Mesendoderm (in vitro differentiated cells): ENCODE results near the gene LY86.
"Not testable (repeated sequence)": the region's sequence is repeated elsewhere in the genome, so short reads cannot be mapped to it uniquely, and the experiment has no call there.

Experiments used
- DNase-seq: peaks from one replicate; pipeline ENCODE4 v3.0.0; 2013
- H2AK5ac ChIP-seq: 2 replicates; pipeline ENCODE4 v1.6.1; 2013; ENCODE audit warnings: low read length, inconsistent platforms
- H2BK120ac ChIP-seq: 2 replicates; pipeline ENCODE4 v1.6.1; 2013; ENCODE audit warnings: low read depth, mild to moderate bottlenecking, low read length, moderate library complexity, mixed read lengths
- H2BK15ac ChIP-seq: replicated peaks from 2 replicates; pipeline ENCODE4 v1.6.1; 2013; ENCODE audit warnings: low read depth, mild to moderate bottlenecking, moderate library complexity
- H2BK5ac ChIP-seq: 2 replicates; pipeline ENCODE4 v1.6.1; 2013; ENCODE audit warnings: low read length, inconsistent platforms
- H3K18ac ChIP-seq: 2 replicates; pipeline ENCODE4 v1.6.1; 2013; ENCODE audit warnings: mild to moderate bottlenecking, low read length, mixed read lengths
- H3K23ac ChIP-seq: one replicate; pipeline ENCODE4 v1.6.1; 2013; ENCODE audit warnings: low read length
- H3K27ac ChIP-seq: 2 replicates; pipeline ENCODE4 v1.5.1; 2013; ENCODE audit warnings: low read depth, mild to moderate bottlenecking, inconsistent platforms, low read length, moderate library complexity
- H3K27me3 ChIP-seq: 2 replicates; pipeline ENCODE4 v1.6.1; 2013; ENCODE audit warnings: low read length, control low read depth, mild to moderate bottlenecking, inconsistent platforms; ENCODE audit not compliant: insufficient read depth, poor library complexity
- H3K36me3 ChIP-seq: 2 replicates; pipeline ENCODE4 v1.6.1; 2013; ENCODE audit warnings: low read length, inconsistent platforms; ENCODE audit not compliant: control insufficient read depth, insufficient read depth
- H3K4ac ChIP-seq: one replicate; pipeline ENCODE4 v1.6.1; 2013; ENCODE audit warnings: low read depth, mild to moderate bottlenecking, low read length, moderate library complexity
- H3K4me1 ChIP-seq: 2 replicates; pipeline ENCODE4 v1.6.1; 2013; ENCODE audit warnings: low read depth, low read length, inconsistent platforms; ENCODE audit not compliant: control insufficient read depth
- H3K4me2 ChIP-seq: 2 replicates; pipeline ENCODE4 v1.6.1; 2013; ENCODE audit warnings: low read length
- H3K4me3 ChIP-seq: 2 replicates; pipeline ENCODE4 v1.5.1; 2013; ENCODE audit warnings: mild to moderate bottlenecking, low read length
- H3K56ac ChIP-seq: one replicate; pipeline ENCODE4 v1.6.1; 2013; ENCODE audit warnings: low read length
- H3K79me1 ChIP-seq: 2 replicates; pipeline ENCODE4 v1.6.1; 2013; ENCODE audit warnings: low read length, inconsistent platforms
- H3K79me2 ChIP-seq: 2 replicates; pipeline ENCODE4 v1.6.1; 2013; ENCODE audit warnings: mild to moderate bottlenecking, low read length; ENCODE audit not compliant: control insufficient read depth, insufficient read depth
- H3K9ac ChIP-seq: 2 replicates; pipeline ENCODE4 v1.6.1; 2013; ENCODE audit warnings: low read length, inconsistent platforms
- H4K5ac ChIP-seq: one replicate; pipeline ENCODE4 v1.6.1; 2013; ENCODE audit warnings: low read length
- H4K8ac ChIP-seq: one replicate; pipeline ENCODE4 v1.6.1; 2013; ENCODE audit warnings: low read depth, mild to moderate bottlenecking, control low read depth, low read length, moderate library complexity
- WGBS: extraction: QIAGEN DNeasy Blood & Tissue Kit; methylation state at CpG from one replicate; pipeline ENCODE4 v1.1.7; 2013; ENCODE audit warnings: low lambda C conversion rate, missing lambda C conversion rate; ENCODE audit not compliant: insufficient coverage; ENCODE audit errors: extremely low coverage; 5-methylcytosine and 5-hydroxymethylcytosine counted together

The LY86 gene

GRCh38 chr6:6665555-6666243 is 77.2 kb downstream of the LY86 start:
- Histone ChIP-seq H2BK120ac (no peak overlapping the region), H3K4me3 (no peak overlapping the region), H3K4me1 (no peaks in the 10 kb centered on the region), H3K79me1 (no peaks in the 10 kb centered on the region), H3K36me3 (no peaks in the 10 kb centered on the region), H3K4ac (no peak overlapping the region), H2BK5ac (no peak overlapping the region), H4K8ac (no peak overlapping the region), H4K5ac (no peak overlapping the region), H3K27me3 (no peaks in the 10 kb centered on the region), H3K23ac (no peak overlapping the region), H3K27ac (no peak overlapping the region), H3K56ac (no peak overlapping the region), H3K4me2 (no peak overlapping the region), H2AK5ac (no peak overlapping the region), H2BK15ac (no peak overlapping the region), H3K79me2 (no peaks in the 10 kb centered on the region), H3K18ac (no peak overlapping the region), H3K9ac (no peak overlapping the region)
- no peak for DNase-seq
- no CpG with 5 or more reads among the region's 11 CpGs for WGBS

- H2BK120ac ChIP-seq, H4K8ac ChIP-seq, H3K4me1 ChIP-seq, H2AK5ac ChIP-seq, H3K79me1 ChIP-seq, H3K4me2 ChIP-seq, DNase-seq, H4K5ac ChIP-seq, H3K27ac ChIP-seq, H2BK15ac ChIP-seq, H3K36me3 ChIP-seq, H3K23ac ChIP-seq, H3K27me3 ChIP-seq, H3K4ac ChIP-seq, H3K9ac ChIP-seq, H2BK5ac ChIP-seq, H3K4me3 ChIP-seq, H3K18ac ChIP-seq, H3K56ac ChIP-seq, H3K79me2 ChIP-seq: not testable (repeated sequence)
- WGBS, result no CpG with 5 or more reads among the region's 3 CpGs
Measured at GRCh38 chr6:6670150-6670549, 81.6 kb downstream of the LY86 start.

- H2AK5ac ChIP-seq, result no peak overlapping the region
- no peaks in the 10 kb centered on the region for H3K36me3 ChIP-seq
- no peak overlapping the region for H3K4ac ChIP-seq
- peak; percentile 66 for DNase-seq
- H2BK15ac ChIP-seq, result no peak overlapping the region
- no peaks in the 10 kb centered on the region for H3K27me3 ChIP-seq
- no peak overlapping the region for H4K5ac ChIP-seq
- H3K4me3 ChIP-seq, result no peak overlapping the region
- H3K27ac ChIP-seq, result no peak overlapping the region
- H3K4me1 ChIP-seq, result peaks cover 7% of the 10 kb centered on the region
- H3K79me1 ChIP-seq, result no peaks in the 10 kb centered on the region
- no peak overlapping the region for H2BK5ac ChIP-seq
- no peak overlapping the region for H3K23ac ChIP-seq
- no CpG with 5 or more reads among the region's 4 CpGs for WGBS
- no peak overlapping the region for H2BK120ac ChIP-seq
- no peak overlapping the region for H3K9ac ChIP-seq
- H3K79me2 ChIP-seq, result no peaks in the 10 kb centered on the region
- H3K56ac ChIP-seq, result no peak overlapping the region
- H4K8ac ChIP-seq, result no peak overlapping the region
- H3K18ac ChIP-seq, result no peak overlapping the region
- no peak overlapping the region for H3K4me2 ChIP-seq
Measured at GRCh38 chr6:6674872-6675271, 86.4 kb downstream of the LY86 start.

GRCh38 chr6:6676910-6677441 is 88.5 kb downstream of the LY86 start:
- Histone ChIP-seq H4K5ac (no peak overlapping the region), H3K79me2 (no peaks in the 10 kb centered on the region), H3K4me3 (no peak overlapping the region), H3K23ac (no peak overlapping the region), H3K27ac (no peak overlapping the region), H2BK15ac (no peak overlapping the region), H3K79me1 (no peaks in the 10 kb centered on the region), H3K18ac (no peak overlapping the region), H3K27me3 (no peaks in the 10 kb centered on the region), H2BK120ac (no peak overlapping the region), H3K4ac (no peak overlapping the region), H2AK5ac (no peak overlapping the region), H3K56ac (peak overlapping the region; percentile 66), H2BK5ac (no peak overlapping the region), H4K8ac (no peak overlapping the region), H3K4me2 (no peak overlapping the region), H3K36me3 (no peaks in the 10 kb centered on the region), H3K4me1 (peaks cover 7% of the 10 kb centered on the region), H3K9ac (no peak overlapping the region)
- DNase-seq, result peak; percentile 88
- WGBS, result no CpG with 5 or more reads among the region's 7 CpGs

- Histone ChIP-seq H2BK5ac (no peak overlapping the region), H3K56ac (no peak overlapping the region), H3K9ac (no peak overlapping the region), H4K5ac (no peak overlapping the region), H2BK15ac (no peak overlapping the region), H3K4me3 (no peak overlapping the region), H2AK5ac (no peak overlapping the region), H3K4me2 (no peak overlapping the region), H3K79me1 (no peaks in the 10 kb centered on the region), H3K36me3 (no peaks in the 10 kb centered on the region), H3K18ac (no peak overlapping the region), H2BK120ac (no peak overlapping the region), H4K8ac (no peak overlapping the region), H3K27ac (no peak overlapping the region), H3K4ac (no peak overlapping the region), H3K4me1 (peaks cover 7% of the 10 kb centered on the region), H3K27me3 (no peaks in the 10 kb centered on the region), H3K79me2 (no peaks in the 10 kb centered on the region), H3K23ac (no peak overlapping the region)
- WGBS, result no CpG with 5 or more reads among the region's 12 CpGs
- DNase-seq, result peak; percentile 77
Measured at GRCh38 chr6:6678185-6678671, 89.7 kb downstream of the LY86 start.

- no peaks in the 10 kb centered on the region for H3K36me3 ChIP-seq
- no peak overlapping the region for H3K27ac ChIP-seq
- no peak overlapping the region for H3K56ac ChIP-seq
- H3K27me3 ChIP-seq, result no peaks in the 10 kb centered on the region
- H3K23ac ChIP-seq, result no peak overlapping the region
- no peak overlapping the region for H2BK5ac ChIP-seq
- H4K5ac ChIP-seq, result no peak overlapping the region
- no peak overlapping the region for H3K4ac ChIP-seq
- no peak overlapping the region for H2BK120ac ChIP-seq
- H3K79me1 ChIP-seq, result no peaks in the 10 kb centered on the region
- H2AK5ac ChIP-seq, result no peak overlapping the region
- H3K4me1 ChIP-seq, result peaks cover 7% of the 10 kb centered on the region
- WGBS, result no CpG with 5 or more reads among the region's 11 CpGs
- no peak overlapping the region for H3K4me3 ChIP-seq
- no peak overlapping the region for H3K4me2 ChIP-seq
- no peak overlapping the region for H3K18ac ChIP-seq
- H3K9ac ChIP-seq, result no peak overlapping the region
- DNase-seq, result peak; percentile 77
- no peaks in the 10 kb centered on the region for H3K79me2 ChIP-seq
- no peak overlapping the region for H2BK15ac ChIP-seq
- no peak overlapping the region for H4K8ac ChIP-seq
Measured at GRCh38 chr6:6678811-6679210, 90.3 kb downstream of the LY86 start.
